Gastrocnemius medialis (tissue), 4 donors: ENCODE measurements around the gene RPL39L. TPM values are rescaled to one million over a fixed set of nuclear protein-coding genes. Genes with fewer than 3 reads are reported as not detected.

Source experiments
- ATAC-seq, 2 donors: fragments of 150-250 bp; one replicate each; pipeline ENCODE4 v1.9.1; 2016
- DNase-seq, 2 donors: peaks; one replicate each; pipeline ENCODE4 v3.0.0-alpha.2; 2019
- H3K27ac ChIP-seq, 4 donors: fragments of 200-600 bp; sonication (generic); 1 replicate in 1 of 4; 2 replicates in 3 of 4; pipeline ENCODE4 v1.5.1; 2016 to 2018; ENCODE audit warnings: mild to moderate bottlenecking in 2 of 4, moderate library complexity in 1 of 4
- H3K27me3 ChIP-seq, 3 donors: fragments of 200-600 bp; sonication (generic) in 2 of 3; 1 replicate in 1 of 3; 2 replicates in 2 of 3; pipeline versions ENCODE4 v1.5.1 to v1.6.0; 2016 to 2019; ENCODE audit warnings: mild to moderate bottlenecking in 1 of 3, moderate library complexity in 1 of 3
- H3K36me3 ChIP-seq, 2 donors: fragments of 200-600 bp; sonication (generic) in 1 of 2; one replicate each; pipeline ENCODE4 v1.5.1; 2017 to 2018
- H3K4me1 ChIP-seq, 2 donors: fragments of 200-600 bp; sonication (generic) in 1 of 2; one replicate each; pipeline ENCODE4 v1.5.1; 2016 to 2017; ENCODE audit warnings: mild to moderate bottlenecking in 2 of 2
- H3K4me3 ChIP-seq, 4 donors: fragments of 200-600 bp; sonication (generic) in 3 of 4; 1 replicate in 1 of 4; 2 replicates in 3 of 4; pipeline ENCODE4 v1.5.1; 2016 to 2019; ENCODE audit warnings: mild to moderate bottlenecking in 2 of 4
- H3K9me3 ChIP-seq, 3 donors: fragments of 200-600 bp; sonication (generic) in 2 of 3; 1 replicate in 1 of 3; 2 replicates in 2 of 3; pipeline ENCODE4 v1.5.1; 2016 to 2019
- POLR2A ChIP-seq, 2 donors: fragments of 450-650 bp; IDR thresholded peaks; one replicate each; pipeline ENCODE4 v1.6.1; 2017; ENCODE audit warnings: antibody characterized with exemption in 2 of 2, mild to moderate bottlenecking in 2 of 2, moderate library complexity in 2 of 2
- in situ Hi-C, 4 donors: fragments of 200-750 bp; cut with MboI; loops; one replicate each; pipeline versions ENCODE4 v1.15.0 to v1.8.0; 2017; ENCODE audit warnings: low sequenced_read_pairs in 4 of 4
- intact Hi-C: fragments of 100-400 bp; cut with DNase I; formaldehyde crosslinking; loops from one replicate; pipeline ENCODE4 v1.15.1; 2023; ENCODE audit warnings: low total_unique reads
- total RNA-seq, 4 donors: library from RNA; depleted of rRNA; stranded (reverse); fragments of >200 nt; gene quantifications; one replicate each; pipeline versions ENCODE4 v1.1.0 to v1.2.3, GENCODE V29; 2016
- TF ChIP-seq, protein P1 (sequence below), 5 experiments: fragments of 450-650 bp in 3 of 5; fragments of 200-600 bp in 2 of 5; sonication (generic) in 2 of 5; IDR thresholded peaks in 4 of 5; conservative IDR thresholded peaks in 1 of 5; 1 replicate in 4 of 5; 2 replicates in 1 of 5; pipeline ENCODE4 v1.5.1; 2016 to 2019; ENCODE audit warnings: antibody characterized with exemption in 5 of 5, mild to moderate bottlenecking in 3 of 5, moderate library complexity in 3 of 5

Gene RPL39L
- total RNA-seq, 4 donors from 2014 or later, result 0.71 to 1.6 TPM; not detected in 2

DNA sequence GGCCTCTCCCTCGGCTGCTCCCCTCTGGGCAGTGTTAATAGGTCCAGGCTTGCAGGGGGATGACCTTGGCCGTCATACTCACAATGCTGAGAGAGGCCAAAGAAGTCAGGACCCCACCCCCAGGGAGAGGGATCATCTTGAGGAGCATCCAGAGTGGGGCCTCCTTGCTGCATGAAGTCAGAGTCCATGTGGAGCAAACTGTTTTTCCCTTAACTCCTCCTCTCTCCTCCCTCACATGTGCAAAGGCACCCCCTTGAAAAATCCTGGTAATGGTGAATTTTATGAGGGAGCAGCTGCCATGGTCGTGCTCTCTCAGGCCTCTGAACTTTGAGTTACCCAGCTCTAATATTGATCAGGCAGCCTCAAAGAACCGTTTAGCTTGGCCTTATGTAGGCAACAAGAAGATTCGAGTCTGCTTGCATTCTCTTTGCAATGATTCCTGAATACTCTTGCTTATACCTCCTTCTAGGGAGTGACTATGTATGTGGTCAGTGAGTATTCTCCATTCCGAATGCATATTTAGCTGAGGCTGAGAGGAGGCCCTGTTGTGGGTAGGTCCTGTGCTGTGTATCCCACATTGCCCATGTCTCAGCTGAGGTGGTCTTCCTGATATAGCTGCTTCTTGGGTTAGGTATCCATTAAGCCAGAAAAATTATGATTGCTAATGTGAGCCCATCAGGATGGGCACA, 23.1 kb upstream of the RPL39L start:
- in situ Hi-C loops, result loop anchor here (5.0 to 25.0 kb wide), 3 partner anchors 315 to 550 kb away; partner anchors contain the start of genes AHSG (in 4 of the 4) and ADIPOQ (in 1 of the 4)
- intact Hi-C loops, result loop anchor here (10.0 kb wide), 1 partner anchor 548 kb away; the partner anchor contains the start of gene AHSG

DNA sequence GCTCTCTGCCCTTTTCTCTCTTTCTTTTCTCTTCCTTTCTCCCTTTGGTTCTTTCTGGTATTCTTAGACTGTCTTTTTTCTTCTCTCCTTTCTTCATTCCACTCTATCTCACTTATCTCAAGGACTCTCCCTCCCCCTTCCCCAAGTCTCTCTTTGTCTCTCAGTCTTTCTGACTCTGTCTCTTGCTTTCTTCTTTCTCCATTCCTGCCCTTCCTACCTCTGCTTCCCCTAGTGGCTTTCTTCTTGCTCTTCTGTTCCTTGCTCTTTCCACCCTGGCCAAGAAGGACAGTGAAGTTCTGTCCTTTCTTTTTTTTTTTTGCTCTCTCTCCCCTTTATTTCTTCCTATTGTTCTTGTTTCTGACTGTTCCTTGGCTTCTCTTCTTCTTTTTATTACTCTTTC, 22.3 kb upstream of the RPL39L start:
- no peaks in the 10 kb centered on the region for H3K36me3 ChIP-seq
- ATAC-seq, result no peak
- in situ Hi-C loops (loop anchor here (5.0 to 25.0 kb wide), 3 partner anchors 314 to 549 kb away; partner anchors contain the start of genes AHSG (in 4 of the 4) and ADIPOQ (in 1 of the 4)), intact Hi-C loops (loop anchor here (10.0 kb wide), 1 partner anchor 547 kb away; the partner anchor contains the start of gene AHSG)
- TF ChIP-seq, protein P1, sequence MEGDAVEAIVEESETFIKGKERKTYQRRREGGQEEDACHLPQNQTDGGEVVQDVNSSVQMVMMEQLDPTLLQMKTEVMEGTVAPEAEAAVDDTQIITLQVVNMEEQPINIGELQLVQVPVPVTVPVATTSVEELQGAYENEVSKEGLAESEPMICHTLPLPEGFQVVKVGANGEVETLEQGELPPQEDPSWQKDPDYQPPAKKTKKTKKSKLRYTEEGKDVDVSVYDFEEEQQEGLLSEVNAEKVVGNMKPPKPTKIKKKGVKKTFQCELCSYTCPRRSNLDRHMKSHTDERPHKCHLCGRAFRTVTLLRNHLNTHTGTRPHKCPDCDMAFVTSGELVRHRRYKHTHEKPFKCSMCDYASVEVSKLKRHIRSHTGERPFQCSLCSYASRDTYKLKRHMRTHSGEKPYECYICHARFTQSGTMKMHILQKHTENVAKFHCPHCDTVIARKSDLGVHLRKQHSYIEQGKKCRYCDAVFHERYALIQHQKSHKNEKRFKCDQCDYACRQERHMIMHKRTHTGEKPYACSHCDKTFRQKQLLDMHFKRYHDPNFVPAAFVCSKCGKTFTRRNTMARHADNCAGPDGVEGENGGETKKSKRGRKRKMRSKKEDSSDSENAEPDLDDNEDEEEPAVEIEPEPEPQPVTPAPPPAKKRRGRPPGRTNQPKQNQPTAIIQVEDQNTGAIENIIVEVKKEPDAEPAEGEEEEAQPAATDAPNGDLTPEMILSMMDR (IDR thresholded peaks at IDR 0.05 in 4 of 5, conservative IDR thresholded peaks at IDR 0.05 in 1 of 5), result no peak
- no peak for TF ChIP-seq POLR2A (IDR thresholded peaks at IDR 0.05)
- H3K27me3 ChIP-seq, result no peaks in the 10 kb centered on the region
- DNase-seq, result no peak
- H3K27ac ChIP-seq, result no peak overlapping the region
- H3K4me1 ChIP-seq, result peaks cover 5 to 13% of the 10 kb centered on the region in 2 donors
- no peak overlapping the region for H3K4me3 ChIP-seq
- no peaks in the 10 kb centered on the region for H3K9me3 ChIP-seq

More for the DNA sequence above, 23.1 kb upstream of the RPL39L start:
- no peak overlapping the region for H3K27ac ChIP-seq
- DNase-seq, result no peak
- H3K36me3 ChIP-seq, result no peaks in the 10 kb centered on the region
- no peak overlapping the region for H3K4me3 ChIP-seq
- TF ChIP-seq POLR2A (IDR thresholded peaks at IDR 0.05), result no peak
- TF ChIP-seq, protein P1 (IDR thresholded peaks at IDR 0.05 in 4 of 5, conservative IDR thresholded peaks at IDR 0.05 in 1 of 5), result no peak
- no peak for ATAC-seq
- no peaks in the 10 kb centered on the region for H3K27me3 ChIP-seq
- H3K9me3 ChIP-seq, result no peaks in the 10 kb centered on the region
- H3K4me1 ChIP-seq, result peaks cover 10 to 19% of the 10 kb centered on the region in 2 donors

DNA sequence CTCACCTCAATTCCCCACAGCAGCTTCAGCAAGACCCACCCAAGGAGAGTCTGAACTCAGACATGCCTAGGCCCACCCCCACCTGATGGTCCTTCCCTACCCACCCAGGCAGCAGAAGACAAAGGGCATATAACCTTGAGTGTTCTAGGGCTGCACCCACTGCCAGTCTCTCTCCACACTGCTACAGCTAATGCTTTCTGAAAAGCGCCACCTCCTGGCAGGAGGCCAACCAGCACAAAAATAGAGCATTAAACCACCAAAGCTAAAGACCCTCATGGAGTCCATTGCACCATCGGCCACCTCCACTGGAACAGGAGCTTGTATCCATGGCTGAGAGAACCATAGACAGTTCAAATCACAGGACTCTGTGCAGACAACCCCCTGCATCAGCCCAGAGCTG, 11.3 kb upstream of the RPL39L start:
- H3K27me3 ChIP-seq, result no peaks in the 10 kb centered on the region
- no peak overlapping the region for H3K4me3 ChIP-seq
- in situ Hi-C loops (loop anchor here (25.0 kb wide), 1 partner anchor 538 kb away; the partner anchor contains the start of gene AHSG (in 4 of the 4)), intact Hi-C loops (no loop called here)
- H3K4me1 ChIP-seq, result no peaks in the 10 kb centered on the region
- no peaks in the 10 kb centered on the region for H3K36me3 ChIP-seq
- no peak overlapping the region for H3K27ac ChIP-seq
- H3K9me3 ChIP-seq, result no peaks in the 10 kb centered on the region
- DNase-seq (no peak), ATAC-seq (no peak)
- TF ChIP-seq, protein P1 (IDR thresholded peaks at IDR 0.05 in 4 of 5, conservative IDR thresholded peaks at IDR 0.05 in 1 of 5), result no peak
- TF ChIP-seq POLR2A (IDR thresholded peaks at IDR 0.05), result no peak

DNA sequence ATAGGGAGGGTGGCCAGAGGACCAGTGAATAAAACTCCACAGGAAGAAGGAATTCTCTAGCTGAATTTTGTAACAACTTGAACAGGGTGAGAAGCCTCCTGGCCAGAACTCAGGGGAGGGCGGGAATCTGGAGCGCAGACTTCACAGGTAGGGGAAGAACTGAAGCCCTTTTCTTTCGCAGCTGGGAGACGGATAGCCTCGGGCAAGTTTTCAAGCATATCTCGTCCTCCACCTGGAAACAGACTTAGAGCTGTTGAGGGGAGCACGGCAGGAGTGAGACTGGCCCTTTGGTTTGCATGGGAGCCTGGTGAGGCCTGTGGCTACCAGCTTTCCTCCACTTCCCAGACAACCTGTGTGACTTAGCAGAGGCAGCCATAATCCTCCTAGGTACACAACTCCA, 10.9 kb upstream of the RPL39L start:
- Histone ChIP-seq H3K27me3 (no peaks in the 10 kb centered on the region), H3K4me3 (no peak overlapping the region), H3K27ac (no peak overlapping the region), H3K4me1 (no peaks in the 10 kb centered on the region), H3K9me3 (no peaks in the 10 kb centered on the region), H3K36me3 (no peaks in the 10 kb centered on the region)
- ATAC-seq, result no peak
- TF ChIP-seq, protein P1 (IDR thresholded peaks at IDR 0.05 in 4 of 5, conservative IDR thresholded peaks at IDR 0.05 in 1 of 5), result no peak
- TF ChIP-seq POLR2A (IDR thresholded peaks at IDR 0.05), result no peak
- intact Hi-C loops, result no loop called here
- in situ Hi-C loops, result loop anchor here (25.0 kb wide), 1 partner anchor 538 kb away; the partner anchor contains the start of gene AHSG (in 4 of the 4)
- no peak for DNase-seq
